Choroid plexus epithelial cell (primary cell): Measurements from ENCODE around the gene PIF1.

Experiments
- DNase-seq: peaks from one replicate; pipeline ENCODE4 v3.0.0-alpha.2; 2010; ENCODE audit warnings: low read depth
- H3K4me3 ChIP-seq: 2 replicates; pipeline ENCODE4 v1.5.1; 2011; ENCODE audit warnings: low read depth, mild to moderate bottlenecking, control low read depth, low read length, moderate library complexity
- TF ChIP-seq, protein P1 (sequence below): conservative IDR thresholded peaks from 2 replicates; pipeline ENCODE4 v1.5.1; 2011; ENCODE audit warnings: low read depth, mild to moderate bottlenecking, control low read depth, inconsistent platforms, low read length, moderate library complexity

Gene PIF1, protein sequence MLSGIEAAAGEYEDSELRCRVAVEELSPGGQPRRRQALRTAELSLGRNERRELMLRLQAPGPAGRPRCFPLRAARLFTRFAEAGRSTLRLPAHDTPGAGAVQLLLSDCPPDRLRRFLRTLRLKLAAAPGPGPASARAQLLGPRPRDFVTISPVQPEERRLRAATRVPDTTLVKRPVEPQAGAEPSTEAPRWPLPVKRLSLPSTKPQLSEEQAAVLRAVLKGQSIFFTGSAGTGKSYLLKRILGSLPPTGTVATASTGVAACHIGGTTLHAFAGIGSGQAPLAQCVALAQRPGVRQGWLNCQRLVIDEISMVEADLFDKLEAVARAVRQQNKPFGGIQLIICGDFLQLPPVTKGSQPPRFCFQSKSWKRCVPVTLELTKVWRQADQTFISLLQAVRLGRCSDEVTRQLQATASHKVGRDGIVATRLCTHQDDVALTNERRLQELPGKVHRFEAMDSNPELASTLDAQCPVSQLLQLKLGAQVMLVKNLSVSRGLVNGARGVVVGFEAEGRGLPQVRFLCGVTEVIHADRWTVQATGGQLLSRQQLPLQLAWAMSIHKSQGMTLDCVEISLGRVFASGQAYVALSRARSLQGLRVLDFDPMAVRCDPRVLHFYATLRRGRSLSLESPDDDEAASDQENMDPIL

DNA sequence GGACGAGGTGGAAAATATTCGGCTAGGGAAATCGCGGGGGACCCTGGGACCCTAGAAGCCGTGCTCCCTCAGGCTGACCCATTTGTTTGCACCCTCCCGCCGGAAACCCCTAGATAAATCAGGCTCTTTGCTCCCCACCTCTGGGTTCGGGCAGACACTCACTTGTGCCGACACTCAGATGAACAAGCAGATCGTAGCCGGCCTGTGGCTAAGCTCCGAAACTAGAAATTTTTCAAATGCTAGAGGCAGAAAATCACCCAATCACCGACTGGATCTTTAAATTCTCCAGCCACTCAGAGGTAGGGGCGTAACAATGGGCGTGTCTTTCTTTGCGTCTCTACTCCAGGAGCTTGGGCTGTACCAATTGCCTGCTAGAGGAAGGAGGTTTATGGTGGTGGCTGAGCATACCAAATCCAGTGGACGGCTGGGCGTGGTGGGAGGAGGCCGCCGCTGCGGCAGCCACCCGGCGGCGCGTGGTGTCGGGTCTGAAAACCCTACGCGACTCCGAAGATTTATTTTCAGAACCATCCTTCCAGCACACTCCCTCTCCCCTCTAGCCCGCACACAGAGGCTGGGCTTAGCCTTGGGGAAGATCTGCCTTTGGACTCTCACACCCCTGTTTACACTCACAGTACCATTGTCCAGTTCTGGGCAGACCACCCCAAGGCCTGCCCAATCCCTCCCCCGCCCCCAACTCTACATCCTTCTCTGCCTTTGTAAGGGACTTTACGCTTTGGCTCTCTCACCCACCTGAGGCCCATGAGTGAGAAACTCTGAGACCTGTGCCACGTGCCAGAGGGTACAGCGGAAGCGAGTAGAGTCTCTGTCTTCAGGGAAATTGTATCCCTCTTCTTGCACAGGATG is at the start of gene PIF1:
PIF1 (minus strand) TSS at position 217 of the 864 bp plus-strand sequence. CDS start 1,312 bp downstream, outside the sequence.
- DNase-seq, result peak; percentile 99
- TF ChIP-seq, protein P1, sequence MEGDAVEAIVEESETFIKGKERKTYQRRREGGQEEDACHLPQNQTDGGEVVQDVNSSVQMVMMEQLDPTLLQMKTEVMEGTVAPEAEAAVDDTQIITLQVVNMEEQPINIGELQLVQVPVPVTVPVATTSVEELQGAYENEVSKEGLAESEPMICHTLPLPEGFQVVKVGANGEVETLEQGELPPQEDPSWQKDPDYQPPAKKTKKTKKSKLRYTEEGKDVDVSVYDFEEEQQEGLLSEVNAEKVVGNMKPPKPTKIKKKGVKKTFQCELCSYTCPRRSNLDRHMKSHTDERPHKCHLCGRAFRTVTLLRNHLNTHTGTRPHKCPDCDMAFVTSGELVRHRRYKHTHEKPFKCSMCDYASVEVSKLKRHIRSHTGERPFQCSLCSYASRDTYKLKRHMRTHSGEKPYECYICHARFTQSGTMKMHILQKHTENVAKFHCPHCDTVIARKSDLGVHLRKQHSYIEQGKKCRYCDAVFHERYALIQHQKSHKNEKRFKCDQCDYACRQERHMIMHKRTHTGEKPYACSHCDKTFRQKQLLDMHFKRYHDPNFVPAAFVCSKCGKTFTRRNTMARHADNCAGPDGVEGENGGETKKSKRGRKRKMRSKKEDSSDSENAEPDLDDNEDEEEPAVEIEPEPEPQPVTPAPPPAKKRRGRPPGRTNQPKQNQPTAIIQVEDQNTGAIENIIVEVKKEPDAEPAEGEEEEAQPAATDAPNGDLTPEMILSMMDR, result peak; percentile 20
- peak within 1 kb of the TSS; percentile 60 for H3K4me3 ChIP-seq

DNA sequence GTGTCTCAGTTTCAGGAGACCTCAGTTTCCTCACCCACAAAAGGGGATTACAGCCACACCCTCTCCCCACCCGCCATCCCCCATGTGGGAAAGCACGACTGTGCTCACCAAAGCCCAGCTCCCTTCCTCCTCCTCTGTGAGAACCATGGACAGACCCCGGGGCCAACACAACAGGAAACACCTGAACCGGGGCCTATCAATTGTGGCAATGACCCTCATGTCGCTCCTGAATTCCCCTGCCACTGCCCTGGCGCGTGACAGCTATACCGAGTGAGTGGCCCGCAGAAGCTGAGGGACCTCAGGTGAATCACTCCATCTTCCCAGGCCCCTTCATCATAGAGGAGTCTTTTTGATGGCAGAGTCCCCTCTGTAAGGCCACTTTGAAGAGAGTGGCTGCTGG is 44.9 kb upstream of the PIF1 start:
- DNase-seq, result no peak
- no peak overlapping the region for H3K4me3 ChIP-seq
- TF ChIP-seq, protein P1, result no peak

DNA sequence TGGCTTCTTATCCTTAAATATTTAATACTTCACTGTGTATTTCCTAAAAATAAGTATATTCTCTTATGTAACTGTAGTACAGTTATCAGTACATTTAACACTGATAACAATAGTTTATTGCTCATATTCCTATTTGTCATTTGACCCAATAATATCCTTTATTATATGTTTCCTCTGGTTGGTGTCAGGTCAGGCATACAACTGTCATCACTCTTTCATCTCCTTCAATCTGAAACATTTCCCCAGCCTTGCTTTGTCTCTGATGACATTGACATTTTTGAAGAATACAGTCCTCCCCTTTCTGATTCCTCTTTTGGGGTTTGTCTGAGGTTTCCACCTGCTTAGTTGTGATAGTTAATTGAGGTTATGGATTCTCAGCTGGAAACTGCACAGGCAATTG is 44.1 kb upstream of the PIF1 start:
- TF ChIP-seq, protein P1, result no peak
- no peak for DNase-seq
- H3K4me3 ChIP-seq, result no peak overlapping the region

DNA sequence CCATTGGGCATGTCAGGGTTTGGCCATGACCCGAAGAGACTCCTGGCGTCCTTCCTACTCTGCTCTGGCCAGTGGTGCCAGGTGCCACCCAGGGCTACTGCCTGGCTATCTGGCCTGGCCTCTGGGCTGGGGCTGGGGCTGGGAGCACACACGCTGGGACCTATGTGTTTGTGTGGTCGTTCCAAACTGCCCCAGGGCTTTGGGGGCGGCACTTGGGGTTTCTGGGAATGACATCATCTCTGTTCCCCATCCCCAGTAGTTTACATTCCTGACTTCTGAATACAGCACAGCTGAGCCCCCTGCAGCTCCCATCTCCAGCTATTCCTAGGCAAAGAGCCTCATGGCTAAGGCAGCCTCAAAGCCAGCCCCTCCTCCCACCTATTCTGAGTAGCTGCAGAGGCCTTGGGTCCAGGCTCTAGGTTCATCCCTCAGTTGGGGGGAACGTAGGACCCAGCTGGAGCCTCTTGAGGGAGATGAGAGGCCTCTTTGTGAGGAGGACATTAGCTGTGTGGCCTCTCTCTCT is 40.6 kb upstream of the PIF1 start:
- no peak overlapping the region for H3K4me3 ChIP-seq
- peak; percentile 98 for DNase-seq
- TF ChIP-seq, protein P1, result no peak

DNA sequence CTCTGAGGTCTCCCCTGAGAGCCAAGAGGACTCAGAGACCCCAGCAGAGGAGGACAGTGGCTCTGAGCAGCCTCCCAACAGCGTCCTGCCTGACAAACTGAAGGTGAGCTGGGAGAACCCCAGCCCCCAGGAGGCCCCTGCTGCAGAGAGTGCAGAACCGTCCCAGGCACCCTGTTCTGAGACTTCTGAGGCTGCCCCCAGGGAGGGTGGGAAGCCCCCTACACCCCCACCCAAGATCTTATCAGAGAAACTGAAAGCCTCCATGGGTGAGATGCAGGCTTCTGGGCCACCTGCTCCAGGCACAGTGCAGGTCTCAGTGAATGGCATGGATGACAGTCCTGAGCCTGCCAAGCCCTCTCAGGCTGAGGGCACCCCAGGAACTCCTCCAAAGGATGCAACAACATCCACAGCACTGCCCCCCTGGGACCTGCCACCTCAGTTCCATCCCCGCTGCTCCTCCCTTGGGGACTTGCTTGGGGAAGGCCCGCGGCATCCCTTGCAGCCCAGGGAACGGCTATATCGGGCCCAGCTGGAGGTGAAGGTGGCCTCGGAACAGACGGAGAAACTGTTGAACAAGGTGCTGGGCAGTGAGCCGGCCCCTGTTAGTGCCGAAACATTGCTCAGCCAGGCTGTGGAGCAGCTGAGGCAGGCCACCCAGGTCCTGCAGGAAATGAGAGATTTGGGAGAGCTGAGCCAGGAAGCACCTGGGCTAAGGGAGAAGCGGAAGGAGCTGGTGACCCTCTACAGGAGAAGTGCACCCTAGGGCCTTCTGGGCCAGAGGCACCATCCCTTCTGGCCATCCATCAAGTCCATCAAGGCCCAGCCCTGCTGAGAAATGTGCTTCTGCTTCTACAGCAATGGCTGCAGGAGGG is 39.9 kb upstream of the PIF1 start:
- TF ChIP-seq, protein P1, result no peak
- DNase-seq, result no peak
- no peak overlapping the region for H3K4me3 ChIP-seq

DNA sequence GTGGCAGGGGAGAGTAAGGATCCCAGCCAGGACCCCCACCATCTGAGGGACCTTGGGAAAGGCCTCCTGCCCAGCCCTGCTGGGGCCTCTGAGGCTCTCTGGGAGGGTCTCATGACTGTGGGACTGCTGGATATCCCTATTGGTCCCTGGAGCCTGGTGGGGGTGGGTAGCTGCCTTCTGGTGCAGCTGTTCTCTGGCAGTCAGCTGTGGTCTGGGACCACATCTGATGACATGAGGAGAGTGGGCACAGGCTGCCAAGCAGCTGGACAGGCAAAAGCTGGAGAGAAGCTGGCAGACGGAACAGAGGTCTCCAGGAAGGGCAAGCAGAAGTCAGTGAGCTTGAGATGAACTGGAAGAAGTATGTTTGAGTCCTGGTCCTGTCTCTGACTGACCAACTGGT is 38.6 kb upstream of the PIF1 start:
- TF ChIP-seq, protein P1, result no peak
- H3K4me3 ChIP-seq, result no peak overlapping the region
- no peak for DNase-seq
